ENCODE results near the gene RENBP. TPM values are rescaled to one million over a fixed set of nuclear protein-coding genes. Genes with fewer than 3 reads are reported as not detected.

The RENBP gene
- total and polyA plus RNA-seq, 2 of the 13 experiments (the other 11 are each of a cell fraction or from before 2014, with no cell fraction given) = 1.4 to 2.6 TPM

DNA sequence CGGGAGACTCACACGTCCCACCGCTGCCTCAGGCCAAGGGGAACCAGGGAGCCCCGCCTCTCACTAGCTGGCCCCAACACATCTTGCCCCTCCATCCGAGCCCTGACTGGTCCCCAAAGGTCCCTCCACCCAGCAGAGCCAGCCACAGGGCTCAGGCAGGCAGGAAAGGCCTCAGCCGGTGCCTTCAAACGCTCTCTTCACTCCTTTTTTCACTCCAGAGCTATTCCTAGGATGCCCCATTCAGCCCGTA, 16.8 kb downstream of the RENBP start (continued):
- TF ChIP-seq, protein P1, sequence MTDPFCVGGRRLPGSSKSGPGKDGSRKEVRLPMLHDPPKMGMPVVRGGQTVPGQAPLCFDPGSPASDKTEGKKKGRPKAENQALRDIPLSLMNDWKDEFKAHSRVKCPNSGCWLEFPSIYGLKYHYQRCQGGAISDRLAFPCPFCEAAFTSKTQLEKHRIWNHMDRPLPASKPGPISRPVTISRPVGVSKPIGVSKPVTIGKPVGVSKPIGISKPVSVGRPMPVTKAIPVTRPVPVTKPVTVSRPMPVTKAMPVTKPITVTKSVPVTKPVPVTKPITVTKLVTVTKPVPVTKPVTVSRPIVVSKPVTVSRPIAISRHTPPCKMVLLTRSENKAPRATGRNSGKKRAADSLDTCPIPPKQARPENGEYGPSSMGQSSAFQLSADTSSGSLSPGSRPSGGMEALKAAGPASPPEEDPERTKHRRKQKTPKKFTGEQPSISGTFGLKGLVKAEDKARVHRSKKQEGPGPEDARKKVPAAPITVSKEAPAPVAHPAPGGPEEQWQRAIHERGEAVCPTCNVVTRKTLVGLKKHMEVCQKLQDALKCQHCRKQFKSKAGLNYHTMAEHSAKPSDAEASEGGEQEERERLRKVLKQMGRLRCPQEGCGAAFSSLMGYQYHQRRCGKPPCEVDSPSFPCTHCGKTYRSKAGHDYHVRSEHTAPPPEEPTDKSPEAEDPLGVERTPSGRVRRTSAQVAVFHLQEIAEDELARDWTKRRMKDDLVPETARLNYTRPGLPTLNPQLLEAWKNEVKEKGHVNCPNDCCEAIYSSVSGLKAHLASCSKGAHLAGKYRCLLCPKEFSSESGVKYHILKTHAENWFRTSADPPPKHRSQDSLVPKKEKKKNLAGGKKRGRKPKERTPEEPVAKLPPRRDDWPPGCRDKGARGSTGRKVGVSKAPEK (CRISPR knock-in tag; IDR thresholded peaks at IDR 0.05; ENCODE audit: borderline replicate concordance) = no peak
- no peak for TF ChIP-seq ZBTB38 (CRISPR knock-in tag; IDR thresholded peaks at IDR 0.05)
- TF ChIP-seq, protein P2, sequence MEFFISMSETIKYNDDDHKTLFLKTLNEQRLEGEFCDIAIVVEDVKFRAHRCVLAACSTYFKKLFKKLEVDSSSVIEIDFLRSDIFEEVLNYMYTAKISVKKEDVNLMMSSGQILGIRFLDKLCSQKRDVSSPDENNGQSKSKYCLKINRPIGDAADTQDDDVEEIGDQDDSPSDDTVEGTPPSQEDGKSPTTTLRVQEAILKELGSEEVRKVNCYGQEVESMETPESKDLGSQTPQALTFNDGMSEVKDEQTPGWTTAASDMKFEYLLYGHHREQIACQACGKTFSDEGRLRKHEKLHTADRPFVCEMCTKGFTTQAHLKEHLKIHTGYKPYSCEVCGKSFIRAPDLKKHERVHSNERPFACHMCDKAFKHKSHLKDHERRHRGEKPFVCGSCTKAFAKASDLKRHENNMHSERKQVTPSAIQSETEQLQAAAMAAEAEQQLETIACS (CRISPR knock-in tag; IDR thresholded peaks at IDR 0.05) = no peak
- no peak for TF ChIP-seq NAIF1 (CRISPR knock-in tag; IDR thresholded peaks at IDR 0.05; ENCODE audit: borderline replicate concordance)
- TF ChIP-seq REL (CRISPR knock-in tag; conservative IDR thresholded peaks at IDR 0.05) = no peak
- TF ChIP-seq ZNF850 (CRISPR knock-in tag; conservative IDR thresholded peaks at IDR 0.05) = no peak
- TF ChIP-seq, protein P3, sequence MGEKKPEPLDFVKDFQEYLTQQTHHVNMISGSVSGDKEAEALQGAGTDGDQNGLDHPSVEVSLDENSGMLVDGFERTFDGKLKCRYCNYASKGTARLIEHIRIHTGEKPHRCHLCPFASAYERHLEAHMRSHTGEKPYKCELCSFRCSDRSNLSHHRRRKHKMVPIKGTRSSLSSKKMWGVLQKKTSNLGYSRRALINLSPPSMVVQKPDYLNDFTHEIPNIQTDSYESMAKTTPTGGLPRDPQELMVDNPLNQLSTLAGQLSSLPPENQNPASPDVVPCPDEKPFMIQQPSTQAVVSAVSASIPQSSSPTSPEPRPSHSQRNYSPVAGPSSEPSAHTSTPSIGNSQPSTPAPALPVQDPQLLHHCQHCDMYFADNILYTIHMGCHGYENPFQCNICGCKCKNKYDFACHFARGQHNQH (CRISPR knock-in tag; IDR thresholded peaks at IDR 0.05) = no peak
- TF ChIP-seq HNRNPL (IDR thresholded peaks at IDR 0.05; ENCODE audit: low read depth, low read length) = 0 out of 2 replicates have a peak, but pooled peaks have one; percentile 55
- no peak for TF ChIP-seq CHCHD3 (CRISPR knock-in tag; IDR thresholded peaks at IDR 0.05)
- TF ChIP-seq, protein P4, sequence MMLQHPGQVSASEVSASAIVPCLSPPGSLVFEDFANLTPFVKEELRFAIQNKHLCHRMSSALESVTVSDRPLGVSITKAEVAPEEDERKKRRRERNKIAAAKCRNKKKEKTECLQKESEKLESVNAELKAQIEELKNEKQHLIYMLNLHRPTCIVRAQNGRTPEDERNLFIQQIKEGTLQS (CRISPR knock-in tag; IDR thresholded peaks at IDR 0.05) = no peak
- TF ChIP-seq ATF7-NPFF (CRISPR knock-in tag; IDR thresholded peaks at IDR 0.05; ENCODE audit: low read depth) = no peak
- no peak for TF ChIP-seq TARDBP (CRISPR knock-in tag; IDR thresholded peaks at IDR 0.05)
- no peak for TF ChIP-seq ZNF224 (CRISPR knock-in tag; IDR thresholded peaks at IDR 0.05)
- TF ChIP-seq ZNF121 (CRISPR knock-in tag; IDR thresholded peaks at IDR 0.05) = no peak
- peak; percentile 79 for TF ChIP-seq ZC3H4 (CRISPR knock-in tag; IDR thresholded peaks at IDR 0.05; ENCODE audit: borderline replicate concordance)

Data from HepG2 (cell line).